SH-SY5Y (cell line): ENCODE data around the gene MRPL17.

Source experiments
- GATA2 ChIP-seq: IDR thresholded peaks from 2 replicates; pipeline ENCODE4 v1.6.1; 2011; ENCODE audit warnings: mild to moderate bottlenecking, low read depth, low read length
- GATA3 ChIP-seq: IDR thresholded peaks from 2 replicates; pipeline ENCODE4 v1.6.1; 2011; ENCODE audit warnings: low read depth, mild to moderate bottlenecking, low read length, moderate library complexity

- TF ChIP-seq GATA3: no peak
- no peak for TF ChIP-seq GATA2
Measured at GRCh38 chr11:6646918-6647679, 36.0 kb downstream of the MRPL17 start.
